Esophagus squamous epithelium (tissue), 4 donors: ENCODE results near the gene RABGAP1.

Experiments
- POLR2A ChIP-seq, 4 donors: fragments of 450-650 bp; IDR thresholded peaks; one replicate each; pipeline ENCODE4 v1.6.1; 2017; ENCODE audit warnings: antibody characterized with exemption in 4 of 4, mild to moderate bottlenecking in 4 of 4, moderate library complexity in 3 of 4
- TF ChIP-seq, protein P1 (sequence below), 6 experiments: fragments of 450-650 bp in 4 of 6; fragments of 200-600 bp in 2 of 6; sonication (generic) in 2 of 6; IDR thresholded peaks; one replicate each; pipeline ENCODE4 v1.5.1; 2016 to 2019; ENCODE audit warnings: antibody characterized with exemption in 6 of 6, mild to moderate bottlenecking in 4 of 6, moderate library complexity in 4 of 6

DNA sequence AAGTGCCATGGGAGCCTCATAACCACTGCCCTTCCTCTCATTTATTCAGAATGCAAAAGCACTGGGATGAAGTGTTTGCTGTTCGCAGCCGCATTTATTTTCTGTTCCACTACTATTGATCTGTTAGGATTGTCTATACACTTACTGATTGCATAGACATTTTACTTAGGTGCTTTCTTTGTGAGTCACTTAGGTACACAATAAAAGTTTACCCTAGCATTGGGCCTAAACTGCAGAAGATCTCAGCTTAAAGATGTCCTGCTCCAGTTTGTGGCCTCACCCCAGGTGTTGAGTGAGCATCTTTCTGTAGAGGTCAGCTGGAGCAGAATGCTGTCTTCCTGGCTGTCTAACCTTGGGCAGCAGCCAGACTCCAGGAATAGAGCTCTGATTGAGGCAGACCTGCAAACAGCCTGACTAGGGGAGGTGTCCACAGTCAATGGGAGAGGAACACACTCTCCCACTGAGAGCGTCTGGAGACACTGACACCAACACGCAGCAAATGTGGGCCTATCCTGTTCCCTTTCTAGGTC, 146.6 kb downstream of the RABGAP1 start:
- TF ChIP-seq, protein P1, sequence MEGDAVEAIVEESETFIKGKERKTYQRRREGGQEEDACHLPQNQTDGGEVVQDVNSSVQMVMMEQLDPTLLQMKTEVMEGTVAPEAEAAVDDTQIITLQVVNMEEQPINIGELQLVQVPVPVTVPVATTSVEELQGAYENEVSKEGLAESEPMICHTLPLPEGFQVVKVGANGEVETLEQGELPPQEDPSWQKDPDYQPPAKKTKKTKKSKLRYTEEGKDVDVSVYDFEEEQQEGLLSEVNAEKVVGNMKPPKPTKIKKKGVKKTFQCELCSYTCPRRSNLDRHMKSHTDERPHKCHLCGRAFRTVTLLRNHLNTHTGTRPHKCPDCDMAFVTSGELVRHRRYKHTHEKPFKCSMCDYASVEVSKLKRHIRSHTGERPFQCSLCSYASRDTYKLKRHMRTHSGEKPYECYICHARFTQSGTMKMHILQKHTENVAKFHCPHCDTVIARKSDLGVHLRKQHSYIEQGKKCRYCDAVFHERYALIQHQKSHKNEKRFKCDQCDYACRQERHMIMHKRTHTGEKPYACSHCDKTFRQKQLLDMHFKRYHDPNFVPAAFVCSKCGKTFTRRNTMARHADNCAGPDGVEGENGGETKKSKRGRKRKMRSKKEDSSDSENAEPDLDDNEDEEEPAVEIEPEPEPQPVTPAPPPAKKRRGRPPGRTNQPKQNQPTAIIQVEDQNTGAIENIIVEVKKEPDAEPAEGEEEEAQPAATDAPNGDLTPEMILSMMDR (IDR thresholded peaks at IDR 0.05), result no peak
- no peak for TF ChIP-seq POLR2A (IDR thresholded peaks at IDR 0.05)
